ENCODE results near the gene GOSR1.

DNA sequence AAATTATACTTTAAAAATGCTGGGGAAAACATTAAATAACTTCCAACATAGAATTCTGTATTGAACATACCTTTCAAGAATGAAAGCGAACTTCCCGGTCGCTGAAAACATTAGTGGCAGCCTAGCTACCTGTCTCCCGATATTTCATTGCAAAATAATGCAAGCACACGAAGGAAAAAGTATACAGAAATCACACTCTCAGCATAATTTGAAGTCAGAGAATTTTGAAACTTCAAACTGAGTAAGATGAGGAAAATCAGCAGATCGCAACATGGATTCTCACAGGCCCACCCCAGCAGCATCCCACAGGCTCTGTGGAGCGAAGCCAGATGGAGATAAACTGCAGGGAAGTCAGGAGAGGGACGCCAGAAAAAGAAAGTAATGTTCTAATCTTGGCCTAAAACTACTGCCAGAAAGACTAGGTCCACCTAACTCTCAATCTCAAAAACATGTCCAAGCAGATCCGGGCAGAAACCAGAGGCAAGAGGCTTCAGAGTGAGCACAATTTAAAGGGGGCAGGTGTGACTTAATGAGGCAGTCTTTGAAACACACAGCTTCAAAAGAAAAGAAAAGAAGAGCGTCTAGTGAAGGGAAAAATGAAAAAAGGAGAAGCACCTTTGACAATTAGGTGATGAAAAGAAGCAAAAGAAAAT is 4.8 kb upstream of the GOSR1 start:
- TF ChIP-seq, protein P1, sequence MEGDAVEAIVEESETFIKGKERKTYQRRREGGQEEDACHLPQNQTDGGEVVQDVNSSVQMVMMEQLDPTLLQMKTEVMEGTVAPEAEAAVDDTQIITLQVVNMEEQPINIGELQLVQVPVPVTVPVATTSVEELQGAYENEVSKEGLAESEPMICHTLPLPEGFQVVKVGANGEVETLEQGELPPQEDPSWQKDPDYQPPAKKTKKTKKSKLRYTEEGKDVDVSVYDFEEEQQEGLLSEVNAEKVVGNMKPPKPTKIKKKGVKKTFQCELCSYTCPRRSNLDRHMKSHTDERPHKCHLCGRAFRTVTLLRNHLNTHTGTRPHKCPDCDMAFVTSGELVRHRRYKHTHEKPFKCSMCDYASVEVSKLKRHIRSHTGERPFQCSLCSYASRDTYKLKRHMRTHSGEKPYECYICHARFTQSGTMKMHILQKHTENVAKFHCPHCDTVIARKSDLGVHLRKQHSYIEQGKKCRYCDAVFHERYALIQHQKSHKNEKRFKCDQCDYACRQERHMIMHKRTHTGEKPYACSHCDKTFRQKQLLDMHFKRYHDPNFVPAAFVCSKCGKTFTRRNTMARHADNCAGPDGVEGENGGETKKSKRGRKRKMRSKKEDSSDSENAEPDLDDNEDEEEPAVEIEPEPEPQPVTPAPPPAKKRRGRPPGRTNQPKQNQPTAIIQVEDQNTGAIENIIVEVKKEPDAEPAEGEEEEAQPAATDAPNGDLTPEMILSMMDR (conservative IDR thresholded peaks at IDR 0.05 in 1 of 2, IDR thresholded peaks at IDR 0.05 in 1 of 2; ENCODE audit: low read depth in 1 of 2, low read length in 2 of 2), result no peak
- no peak for TF ChIP-seq EZH2 (IDR thresholded peaks at IDR 0.05; ENCODE audit: low read length, missing control alignments)

Measured in fibroblast of lung (primary cell).